HG02763 (cell line): ENCODE measurements around the gene FERMT3.

Source experiments
- ATAC-seq: cut with Tn5 transposase; IDR thresholded peaks from one replicate; pipeline ENCODE4 v1.9.1; 2021; ENCODE audit warnings: mild to moderate bottlenecking, moderate library complexity; ENCODE audit not compliant: unreplicated experiment

Gene FERMT3

DNA sequence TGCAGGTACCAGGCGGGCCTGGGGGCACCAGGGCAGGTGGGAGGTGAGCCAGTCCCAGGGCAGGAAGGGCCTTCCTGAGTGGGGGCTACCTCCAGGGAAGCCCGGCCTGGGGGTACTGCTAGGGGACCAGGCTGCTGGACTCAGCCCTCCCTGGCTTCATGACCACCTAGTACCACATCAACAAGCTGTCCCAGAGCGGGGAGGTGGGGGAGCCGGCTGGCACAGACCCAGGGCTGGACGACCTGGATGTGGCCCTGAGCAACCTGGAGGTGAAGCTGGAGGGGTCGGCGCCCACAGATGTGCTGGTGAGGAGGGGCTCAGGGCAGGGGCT lies 12.8 kb downstream of the FERMT3 start:
- no peak for ATAC-seq

DNA sequence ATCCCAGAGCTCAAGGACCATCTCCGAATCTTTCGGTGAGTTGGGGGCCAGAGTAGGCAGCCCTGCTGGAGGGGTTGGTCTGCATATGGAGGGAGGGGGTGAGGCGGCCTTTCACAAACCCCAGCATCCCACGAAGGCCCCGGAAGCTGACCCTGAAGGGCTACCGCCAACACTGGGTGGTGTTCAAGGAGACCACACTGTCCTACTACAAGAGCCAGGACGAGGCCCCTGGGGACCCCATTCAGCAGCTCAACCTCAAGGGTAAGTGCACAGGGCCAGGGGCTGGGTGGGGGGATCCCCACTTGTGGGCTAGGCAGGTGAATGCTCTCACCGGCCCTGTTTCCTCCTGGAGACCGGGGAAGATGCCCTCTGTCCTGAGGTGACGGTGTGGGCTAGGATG lies 13.2 kb downstream of the FERMT3 start:
- ATAC-seq, result no peak

DNA sequence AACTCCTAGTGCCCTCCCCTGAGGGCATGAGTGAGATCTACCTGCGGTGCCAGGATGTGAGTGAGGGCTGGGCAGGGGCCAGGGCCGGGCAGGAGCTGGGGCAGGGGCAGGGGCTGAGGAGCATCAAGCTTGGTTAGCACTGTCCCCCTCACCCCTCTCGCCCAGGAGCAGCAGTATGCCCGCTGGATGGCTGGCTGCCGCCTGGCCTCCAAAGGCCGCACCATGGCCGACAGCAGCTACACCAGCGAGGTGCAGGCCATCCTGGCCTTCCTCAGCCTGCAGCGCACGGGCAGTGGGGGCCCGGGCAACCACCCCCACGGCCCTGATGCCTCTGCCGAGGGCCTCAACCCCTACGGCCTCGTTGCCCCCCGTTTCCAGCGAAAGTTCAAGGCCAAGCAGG lies 13.8 kb downstream of the FERMT3 start:
- no peak for ATAC-seq

DNA sequence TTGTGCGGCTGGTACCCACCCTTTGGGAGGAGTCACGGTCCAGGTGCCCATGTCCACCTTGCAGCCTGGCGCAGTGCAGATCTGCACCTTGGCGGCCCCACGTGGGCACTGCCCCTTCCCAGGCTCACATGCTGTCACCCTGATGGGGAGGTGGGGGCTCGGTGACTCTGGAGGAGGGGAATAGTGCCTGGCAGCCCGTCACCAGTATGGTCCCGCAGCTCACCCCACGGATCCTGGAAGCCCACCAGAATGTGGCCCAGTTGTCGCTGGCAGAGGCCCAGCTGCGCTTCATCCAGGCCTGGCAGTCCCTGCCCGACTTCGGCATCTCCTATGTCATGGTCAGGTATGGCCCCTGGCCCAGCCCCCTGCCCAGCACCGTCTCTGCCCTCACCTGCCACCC lies 14.3 kb downstream of the FERMT3 start:
- ATAC-seq, result no peak

DNA sequence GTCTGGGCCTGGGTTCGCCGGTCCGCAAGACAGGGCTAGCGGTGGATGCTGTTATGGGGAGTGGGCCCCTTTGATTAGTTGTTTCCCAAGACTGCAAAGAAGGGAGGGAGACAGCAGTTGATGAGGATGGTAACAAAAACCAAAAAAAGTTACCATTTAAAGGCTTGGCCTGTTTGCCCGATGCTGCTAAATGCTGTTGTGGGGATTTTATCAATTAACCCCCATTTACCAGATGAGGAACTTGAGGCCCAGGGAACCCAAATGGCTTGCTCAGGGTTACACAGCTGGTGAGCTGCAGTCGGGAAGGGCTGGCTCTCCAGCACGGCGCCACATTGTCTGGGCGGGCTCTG lies 16.1 kb downstream of the FERMT3 start:
- ATAC-seq, result no peak

DNA sequence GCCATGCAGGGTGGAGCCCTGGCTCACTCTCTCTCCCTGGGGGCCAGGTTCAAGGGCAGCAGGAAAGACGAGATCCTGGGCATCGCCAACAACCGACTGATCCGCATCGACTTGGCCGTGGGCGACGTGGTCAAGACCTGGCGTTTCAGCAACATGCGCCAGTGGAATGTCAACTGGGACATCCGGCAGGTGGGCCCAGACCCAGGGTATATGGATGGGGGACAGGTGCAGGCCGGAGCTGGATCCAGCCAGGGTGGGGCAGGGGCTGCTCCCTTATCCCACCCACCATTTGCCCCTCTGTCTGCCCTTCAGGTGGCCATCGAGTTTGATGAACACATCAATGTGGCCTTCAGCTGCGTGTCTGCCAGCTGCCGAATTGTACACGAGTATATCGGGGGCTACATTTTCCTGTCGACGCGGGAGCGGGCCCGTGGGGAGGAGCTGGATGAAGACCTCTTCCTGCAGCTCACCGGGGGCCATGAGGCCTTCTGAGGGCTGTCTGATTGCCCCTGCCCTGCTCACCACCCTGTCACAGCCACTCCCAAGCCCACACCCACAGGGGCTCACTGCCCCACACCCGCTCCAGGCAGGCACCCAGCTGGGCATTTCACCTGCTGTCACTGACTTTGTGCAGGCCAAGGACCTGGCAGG lies 16.6 kb downstream of the FERMT3 start:
- ATAC-seq, result no peak

DNA sequence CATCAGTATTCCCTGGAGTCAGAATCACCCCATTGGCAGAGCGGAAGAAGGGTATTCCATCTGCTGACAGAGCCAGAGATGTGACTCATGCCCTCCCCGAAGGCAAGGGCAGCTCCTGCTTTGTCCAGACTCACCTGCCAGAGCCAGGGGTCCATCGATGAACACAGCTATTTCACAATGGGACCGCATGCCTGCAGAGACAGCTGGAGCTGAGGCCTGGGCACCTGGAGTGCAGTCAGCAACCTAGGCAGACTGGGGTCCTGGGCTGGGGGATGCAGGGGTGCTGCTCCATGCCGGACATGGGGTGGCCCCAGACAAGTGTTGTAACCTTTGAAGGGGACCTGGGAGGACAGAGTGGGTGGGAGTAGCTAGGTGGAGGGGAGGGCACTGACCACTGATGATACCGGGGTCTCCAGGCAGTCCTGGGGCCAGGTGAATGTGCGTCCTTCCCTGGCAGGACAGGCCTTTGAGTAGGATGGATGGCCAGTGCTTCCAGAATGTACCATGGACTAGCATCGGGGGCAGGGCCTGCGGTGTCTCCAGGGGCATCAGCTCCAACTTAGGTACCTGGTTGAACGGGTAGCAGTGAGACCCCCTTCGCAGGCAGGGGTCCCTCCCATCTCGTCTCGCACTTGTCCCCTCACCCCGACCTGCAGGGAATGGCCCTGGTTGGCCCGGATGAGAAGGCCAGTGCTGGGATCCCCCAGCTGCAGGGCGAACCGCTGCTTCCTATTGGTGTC lies 17.8 kb downstream of the FERMT3 start:
- ATAC-seq, result no peak

DNA sequence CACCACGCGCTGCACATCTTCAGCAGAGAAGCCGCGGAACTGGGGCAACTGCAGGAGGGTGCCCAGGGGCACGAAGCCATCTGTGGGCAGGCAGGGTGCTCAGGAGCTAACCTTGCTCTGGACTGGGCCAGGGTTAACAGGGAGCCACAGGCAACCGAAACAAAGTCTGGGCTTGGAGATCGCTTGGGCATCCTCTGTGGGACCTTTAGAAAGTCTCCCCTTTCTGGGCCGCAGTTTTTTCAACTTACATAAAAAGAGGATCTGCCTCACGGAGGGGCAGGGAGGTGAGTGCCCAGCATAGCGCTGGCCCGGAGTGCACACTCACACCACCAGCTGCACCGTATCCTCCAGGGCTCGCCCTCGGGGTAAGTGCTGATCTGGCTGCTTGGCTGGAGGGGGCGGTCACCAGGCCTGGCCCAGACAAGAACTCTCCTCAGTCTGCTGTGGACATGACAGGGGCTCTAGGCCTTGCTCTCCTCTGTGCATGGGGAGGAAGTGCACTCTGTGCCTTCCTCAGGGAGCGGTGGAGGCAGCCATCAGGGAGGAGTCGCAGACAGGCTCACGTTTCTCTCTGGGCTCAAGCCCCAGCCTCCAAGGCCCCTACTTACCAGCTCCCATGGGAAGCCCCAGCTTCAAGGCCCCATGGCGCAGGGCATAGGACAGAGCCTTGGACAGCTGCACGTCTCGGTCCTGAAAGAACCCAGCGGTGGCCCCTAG lies 18.5 kb downstream of the FERMT3 start:
- no peak for ATAC-seq

DNA sequence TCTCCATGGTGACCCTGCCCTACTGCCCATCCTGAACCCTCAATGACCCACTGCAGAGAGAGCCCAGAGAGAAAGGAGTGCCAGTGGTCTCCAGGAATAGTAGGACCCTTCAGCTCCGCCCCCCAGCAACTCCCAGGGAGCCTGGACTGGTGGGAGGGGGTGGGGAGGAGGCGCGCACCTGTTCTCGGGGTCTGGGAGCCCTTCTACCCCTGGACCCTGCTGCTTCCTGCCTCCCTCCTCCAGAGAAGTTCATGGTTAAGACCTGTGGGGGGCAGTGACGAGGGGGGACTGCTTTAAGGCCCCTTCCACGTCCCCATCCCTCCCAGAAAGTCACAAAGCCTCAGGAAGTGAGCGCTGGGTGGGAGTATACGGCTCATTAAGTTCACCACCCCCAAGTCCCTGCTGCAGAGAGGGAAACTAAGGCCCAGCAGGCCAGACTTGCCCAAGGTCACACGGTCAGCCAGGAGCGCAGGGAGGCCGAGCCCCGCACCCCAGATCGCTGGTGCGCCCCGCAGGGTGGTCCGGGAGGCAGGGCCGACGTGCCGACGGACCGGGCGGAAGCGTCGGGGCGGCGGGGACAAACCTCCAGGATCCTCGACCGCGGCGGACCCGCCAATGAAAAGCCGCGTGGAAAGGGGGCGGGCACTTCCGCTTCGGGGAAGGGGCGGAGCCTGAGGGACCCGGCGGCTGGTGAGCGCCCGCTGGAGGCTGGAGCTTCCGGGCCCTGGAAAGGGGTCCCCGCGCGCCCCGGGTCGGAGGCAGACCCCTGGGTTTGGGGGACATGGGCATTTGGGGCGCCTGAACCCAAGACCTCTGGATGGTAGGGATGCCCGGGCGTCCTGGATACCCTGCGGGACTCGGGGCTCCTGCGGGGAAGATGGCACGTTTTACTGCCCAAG lies 19.3 kb downstream of the FERMT3 start, which contains the start of the genes NUDT22 and TRPT1:
Gene NUDT22, plus strand, starts transcription at position 667 of the 899 bp plus-strand sequence. CDS start 379 bp downstream, outside the sequence.
Gene TRPT1, minus strand, starts transcription at position 579 of the 899 bp plus-strand sequence. Its CDS starts 326 bp downstream, at position 253.
- ATAC-seq, result peak; percentile 39

DNA sequence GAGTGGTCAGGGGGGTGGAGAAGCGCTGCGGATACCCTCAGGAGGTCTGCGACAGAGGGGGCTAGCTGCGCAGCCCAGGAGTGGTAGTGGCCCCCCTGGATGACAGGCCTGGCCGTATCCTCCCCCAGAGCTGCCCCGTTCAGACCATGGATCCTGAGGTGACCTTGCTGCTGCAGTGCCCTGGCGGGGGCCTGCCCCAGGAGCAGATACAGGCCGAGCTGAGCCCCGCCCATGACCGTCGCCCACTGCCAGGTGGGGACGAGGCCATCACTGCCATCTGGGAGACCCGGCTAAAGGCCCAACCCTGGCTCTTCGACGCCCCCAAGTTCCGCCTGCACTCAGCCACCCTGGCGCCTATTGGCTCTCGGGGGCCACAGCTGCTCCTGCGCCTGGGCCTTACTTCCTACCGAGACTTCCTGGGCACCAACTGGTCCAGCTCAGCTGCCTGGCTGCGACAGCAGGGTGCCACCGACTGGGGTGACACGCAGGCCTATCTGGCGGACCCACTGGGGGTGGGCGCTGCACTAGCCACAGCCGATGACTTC lies 20.1 kb downstream of the FERMT3 start:
- no peak for ATAC-seq

DNA sequence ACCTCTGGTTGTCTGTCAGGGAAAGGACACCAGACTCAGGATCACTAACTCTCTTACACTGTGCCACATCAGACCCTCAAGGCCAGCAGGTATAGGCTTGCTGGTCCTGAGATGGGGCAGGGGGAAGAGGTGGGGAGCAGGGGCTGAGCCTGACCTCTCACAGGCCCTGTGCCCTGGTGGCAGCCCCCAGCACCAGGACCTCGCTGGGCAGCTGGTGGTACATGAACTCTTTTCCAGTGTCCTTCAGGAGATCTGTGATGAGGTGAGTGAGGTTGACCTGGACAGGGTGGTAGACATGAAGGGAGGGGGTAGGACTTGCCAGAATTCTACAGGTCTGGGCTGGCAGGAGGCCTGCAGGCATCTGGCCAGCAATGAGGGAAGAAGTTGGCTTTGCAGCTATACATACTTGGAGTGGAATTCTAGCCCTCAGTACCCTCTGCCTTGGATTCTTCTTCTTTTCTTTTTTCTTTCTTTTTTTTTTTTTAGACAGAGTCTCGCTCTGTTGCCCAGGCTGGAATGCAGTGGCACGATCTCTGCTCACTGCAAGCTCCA lies 21.0 kb downstream of the FERMT3 start:
- no peak for ATAC-seq

DNA sequence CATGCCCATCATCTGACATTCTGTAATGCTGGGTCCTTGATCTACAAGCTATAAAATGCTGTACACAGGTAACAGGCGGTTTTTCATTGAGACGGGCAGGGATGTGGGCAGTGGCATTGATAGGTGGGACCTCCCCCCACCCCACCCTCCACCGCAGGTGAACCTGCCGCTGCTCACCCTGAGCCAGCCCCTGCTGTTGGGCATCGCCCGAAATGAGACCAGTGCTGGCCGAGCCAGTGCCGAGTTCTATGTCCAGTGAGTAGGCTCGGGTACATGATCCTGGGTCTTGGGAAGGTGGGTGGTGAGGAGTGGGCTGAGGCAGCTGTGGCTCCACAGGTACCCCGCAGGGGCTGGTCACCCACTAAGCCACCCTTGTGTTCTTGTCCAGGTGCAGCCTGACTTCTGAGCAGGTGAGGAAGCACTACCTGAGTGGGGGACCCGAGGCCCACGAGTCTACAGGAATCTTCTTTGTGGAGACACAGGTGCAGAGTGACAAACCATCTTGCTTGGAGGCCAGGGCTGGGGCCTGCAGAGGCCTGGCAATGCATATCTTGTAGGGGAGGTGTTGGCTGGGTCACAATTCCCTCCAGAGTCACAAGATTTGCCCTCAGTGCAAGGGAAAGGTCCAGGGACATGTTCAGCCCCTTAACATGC lies 22.7 kb downstream of the FERMT3 start:
- ATAC-seq, result no peak

DNA sequence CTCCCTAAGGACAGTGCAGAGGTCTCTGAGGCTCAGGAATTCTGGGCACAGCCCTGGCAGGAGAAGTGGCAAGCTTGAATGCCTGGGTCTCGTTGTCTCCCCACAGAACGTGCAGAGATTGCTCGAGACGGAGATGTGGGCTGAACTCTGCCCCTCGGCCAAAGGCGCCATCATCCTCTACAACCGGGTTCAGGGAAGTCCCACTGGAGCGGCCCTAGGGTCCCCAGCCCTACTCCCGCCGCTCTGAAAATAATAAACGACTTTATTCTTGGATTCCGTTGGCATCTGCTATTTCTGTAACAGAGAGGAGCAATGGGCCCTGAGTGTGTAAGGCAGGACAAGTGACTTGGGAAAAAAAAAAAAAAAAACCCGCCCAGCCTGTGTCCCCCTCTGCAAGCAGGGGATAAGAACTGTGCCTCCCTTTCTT lies 23.2 kb downstream of the FERMT3 start:
- no peak for ATAC-seq

DNA sequence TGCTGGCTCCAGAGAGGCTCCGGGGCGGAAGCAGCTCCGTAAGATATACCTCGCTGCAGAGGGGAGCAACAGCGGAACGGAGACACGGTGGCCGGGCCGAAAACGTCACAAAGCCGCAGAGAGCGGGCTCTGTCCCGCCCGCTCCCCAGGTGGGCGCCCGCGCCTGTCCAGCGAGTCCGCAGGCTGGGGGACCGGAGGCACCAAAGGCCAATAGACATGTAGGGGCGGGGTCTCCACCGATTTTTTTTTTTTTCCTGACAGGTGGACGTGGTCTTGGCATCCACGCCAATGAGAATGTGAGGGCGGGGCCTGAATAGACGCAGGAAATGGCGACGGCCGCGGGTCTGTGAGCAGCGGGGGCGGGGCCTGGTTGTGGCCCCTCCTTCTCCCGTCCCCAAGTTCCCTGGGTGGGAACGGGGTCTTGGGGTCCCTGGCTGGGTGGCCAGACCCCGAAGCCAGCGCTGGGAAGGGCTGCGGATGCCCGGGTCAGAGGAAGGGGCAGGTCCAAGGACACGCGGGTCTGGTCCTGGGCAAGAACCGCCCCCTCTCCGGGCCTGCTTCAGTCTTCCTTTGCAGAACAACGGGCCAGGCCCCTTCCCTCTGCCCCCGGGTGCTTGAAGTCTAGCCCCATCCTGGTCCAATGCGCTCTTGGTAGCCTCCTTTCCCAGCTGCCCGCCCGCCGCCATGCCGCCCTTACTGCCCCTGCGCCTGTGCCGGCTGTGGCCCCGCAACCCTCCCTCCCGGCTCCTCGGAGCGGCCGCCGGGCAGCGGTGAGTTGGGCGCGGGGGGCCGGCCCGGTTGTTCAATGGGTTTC lies 23.9 kb downstream of the FERMT3 start, which contains the start of gene DNAJC4:
Gene DNAJC4, plus strand, starts transcription at position 378 of the 814 bp plus-strand sequence. Its CDS starts 307 bp downstream, at position 685.
- ATAC-seq, result peak; percentile 62

DNA sequence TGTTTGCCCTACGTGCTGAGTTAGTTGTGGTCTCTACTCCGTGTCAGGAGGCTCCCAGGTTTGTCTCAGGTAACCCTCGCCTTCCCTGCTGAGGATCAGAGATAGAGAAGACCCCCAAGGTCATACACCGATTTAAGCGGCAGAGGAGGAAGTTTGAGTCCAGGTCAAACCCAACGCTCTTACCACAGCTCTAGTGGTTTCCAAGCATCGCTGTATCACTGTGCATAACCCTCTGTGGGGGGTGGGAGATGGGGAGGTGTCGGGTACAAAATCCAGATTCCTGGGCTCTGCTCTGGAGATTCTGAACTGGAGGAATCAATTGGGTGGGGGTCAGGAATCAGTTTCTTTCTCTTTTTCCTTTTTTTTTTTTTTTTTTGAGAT lies 24.5 kb downstream of the FERMT3 start:
- ATAC-seq, result no peak

DNA sequence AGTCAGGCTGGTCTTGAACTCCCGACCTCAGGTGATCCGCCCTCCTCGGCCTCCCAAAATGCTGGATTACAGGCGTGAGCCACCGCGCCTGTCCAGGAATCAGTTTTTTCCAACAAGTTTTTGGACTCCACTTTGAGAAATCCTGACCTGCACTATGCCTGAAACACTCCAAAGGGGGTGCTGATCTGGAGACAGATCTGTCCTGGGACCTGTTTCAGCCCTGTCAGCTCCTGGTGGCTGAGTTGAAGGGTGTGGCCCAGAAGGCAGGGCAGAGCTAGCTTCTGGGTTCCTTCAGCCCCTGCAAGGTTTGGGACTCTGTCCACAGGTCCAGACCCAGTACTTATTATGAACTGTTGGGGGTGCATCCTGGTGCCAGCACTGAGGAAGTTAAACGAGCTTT lies 25.0 kb downstream of the FERMT3 start:
- ATAC-seq, result no peak

DNA sequence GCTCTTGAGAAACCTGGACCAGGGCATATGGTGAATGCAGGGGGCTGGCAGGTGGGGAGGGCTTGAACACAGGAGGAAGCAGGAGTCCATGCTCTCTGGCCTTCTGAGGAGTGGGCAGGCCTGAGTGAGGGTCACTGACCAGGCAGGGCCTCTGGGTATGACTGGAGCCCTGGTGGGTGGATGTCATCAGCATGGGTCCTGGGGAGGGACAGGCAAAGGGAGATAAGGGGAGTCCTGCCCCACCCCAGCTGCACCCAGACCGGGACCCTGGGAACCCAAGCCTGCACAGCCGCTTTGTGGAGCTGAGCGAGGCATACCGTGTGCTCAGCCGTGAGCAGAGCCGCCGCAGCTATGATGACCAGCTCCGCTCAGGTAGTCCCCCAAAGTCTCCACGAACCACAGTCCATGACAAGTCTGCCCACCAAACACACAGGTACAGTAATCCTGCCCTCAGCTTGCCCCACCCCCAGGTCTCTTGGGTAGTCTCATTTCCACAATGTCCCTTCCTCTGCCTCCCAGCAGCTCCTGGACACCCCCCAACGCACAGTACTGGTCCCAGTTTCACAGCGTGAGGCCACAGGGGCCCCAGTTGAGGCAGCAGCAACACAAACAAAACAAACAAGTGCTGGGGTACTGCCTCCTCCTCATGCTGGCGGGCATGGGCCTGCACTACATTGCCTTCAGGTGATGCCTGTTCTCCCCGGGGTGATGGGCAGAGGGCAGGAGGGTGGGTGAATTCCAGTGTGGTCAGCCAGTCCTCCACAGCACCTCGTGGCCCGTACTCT lies 25.9 kb downstream of the FERMT3 start:
- ATAC-seq, result no peak

DNA sequence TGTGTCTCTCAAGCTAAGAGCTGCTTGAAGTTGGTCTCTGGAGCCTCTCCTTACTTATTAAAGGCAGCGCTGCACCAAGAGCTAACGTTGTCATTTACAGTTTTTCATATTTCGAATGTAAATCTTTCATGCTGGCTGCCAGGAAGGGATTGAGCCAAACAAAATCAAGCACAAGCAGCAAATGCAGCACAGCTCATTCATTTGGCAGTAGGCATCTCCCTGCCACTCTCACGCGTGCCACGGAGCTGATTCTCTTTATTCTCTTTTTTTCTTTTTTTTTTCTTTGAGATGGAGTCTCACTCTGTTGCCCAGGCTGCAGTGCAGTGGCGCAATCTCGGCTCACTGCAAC lies 26.4 kb downstream of the FERMT3 start:
- no peak for ATAC-seq
